ENCODE measurements around the gene CCDC187. TPM values are rescaled to one million over a fixed set of nuclear protein-coding genes. Genes with fewer than 3 reads are reported as not detected.

Gene CCDC187
- total and polyA plus RNA-seq, 2 of the 13 experiments (the other 11 are each of a cell fraction or from before 2014, with no cell fraction given), result 0.03 to 0.13 TPM

- Histone ChIP-seq H3K79me2 (ENCODE audit: insufficient read depth, low read length) (no peaks in the 10 kb centered on the region), H3K4me2 (ENCODE audit: low read depth, low read length) (no peak overlapping the region), H3K9ac (ENCODE audit: insufficient read depth, low read depth, low read length) (no peak overlapping the region), H3K27me3 (ENCODE audit: control insufficient read depth in 1 of 2, insufficient read depth in 2 of 2, low read length in 2 of 2) (peaks cover 13 to 84% of the 10 kb centered on the region in 2 experiments), H2AFZ (ENCODE audit: low read length) (no peak overlapping the region), H3K9me3 (ENCODE audit: low read length) (no peaks in the 10 kb centered on the region), H3K4me1 (ENCODE audit: insufficient read depth, low read length) (peaks cover 40% of the 10 kb centered on the region), H4K20me1 (ENCODE audit: insufficient read depth, low read length) (no peaks in the 10 kb centered on the region), H3K4me3 (replicated peaks in 1 of 3; ENCODE audit: insufficient read depth in 1 of 3, low read depth in 2 of 3, low read length in 3 of 3) (no peak overlapping the region), H3K27ac (ENCODE audit: extremely low read length, insufficient read depth, low read length) (no peak overlapping the region), H3K36me3 (replicated peaks in 1 of 2; ENCODE audit: control insufficient read depth in 1 of 2, insufficient read depth in 2 of 2, low read length in 2 of 2) (no peaks in the 10 kb centered on the region)
- ChIA-PET POLR2A (no interaction called here), CTCF (ENCODE audit: low intra/inter-chr PET ratio, low total read pairs) (no interaction called here)
- intact Hi-C loops (cut with micrococcal nuclease; ENCODE audit: unreplicated experiment) (no loop called here), in situ Hi-C loops (cut with HindIII; ENCODE audit: extremely low pct_ligation_motif_present, low pct_unique_long_range_greater_than_20kb) (loop anchor here (25.0 kb wide), 1 partner anchor 265 kb away; no protein-coding TSS in a partner anchor)
- ATAC-seq (no peak), FAIRE-seq (no peak), DNase-seq (ENCODE audit: low spot score) (no peak)
- no TSS peak for BruUV-seq (replicated peaks)
- WGBS (ENCODE audit: low lambda C conversion rate), result 83% methylated on average over 7 of the region's 29 CpGs
- TF ChIP-seq, protein P1, sequence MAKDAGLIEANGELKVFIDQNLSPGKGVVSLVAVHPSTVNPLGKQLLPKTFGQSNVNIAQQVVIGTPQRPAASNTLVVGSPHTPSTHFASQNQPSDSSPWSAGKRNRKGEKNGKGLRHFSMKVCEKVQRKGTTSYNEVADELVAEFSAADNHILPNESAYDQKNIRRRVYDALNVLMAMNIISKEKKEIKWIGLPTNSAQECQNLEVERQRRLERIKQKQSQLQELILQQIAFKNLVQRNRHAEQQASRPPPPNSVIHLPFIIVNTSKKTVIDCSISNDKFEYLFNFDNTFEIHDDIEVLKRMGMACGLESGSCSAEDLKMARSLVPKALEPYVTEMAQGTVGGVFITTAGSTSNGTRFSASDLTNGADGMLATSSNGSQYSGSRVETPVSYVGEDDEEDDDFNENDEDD (CRISPR knock-in tag; IDR thresholded peaks at IDR 0.05; ENCODE audit: borderline replicate concordance), result no peak
- TF ChIP-seq ATF1 (CRISPR knock-in tag; IDR thresholded peaks at IDR 0.05) (no peak), ZNF781 (CRISPR knock-in tag; IDR thresholded peaks at IDR 0.05; ENCODE audit: borderline replicate concordance, not compliant biosample characterization) (no peak), FOSL2 (CRISPR knock-in tag; IDR thresholded peaks at IDR 0.05) (no peak), SNRNP70 (IDR thresholded peaks at IDR 0.05; ENCODE audit: low read depth, low read length) (no peak), SP5 (CRISPR knock-in tag; IDR thresholded peaks at IDR 0.05; ENCODE audit: borderline replicate concordance, low read depth) (no peak), NAIF1 (CRISPR knock-in tag; IDR thresholded peaks at IDR 0.05; ENCODE audit: borderline replicate concordance) (no peak), ZBTB25 (CRISPR knock-in tag; IDR thresholded peaks at IDR 0.05) (no peak), XBP1 (CRISPR knock-in tag; IDR thresholded peaks at IDR 0.05) (no peak), ZFAT (CRISPR knock-in tag; conservative IDR thresholded peaks at IDR 0.05) (no peak), MED1 (CRISPR knock-in tag; IDR thresholded peaks at IDR 0.05) (no peak), ZNF772 (CRISPR knock-in tag; IDR thresholded peaks at IDR 0.05) (no peak), NCOA5 (CRISPR knock-in tag; IDR thresholded peaks at IDR 0.05) (no peak), ZNF747 (CRISPR knock-in tag; IDR thresholded peaks at IDR 0.05; ENCODE audit: borderline replicate concordance) (no peak), ZKSCAN1 (IDR thresholded peaks at IDR 0.05; ENCODE audit: low read length) (no peak), ISX (CRISPR knock-in tag; conservative IDR thresholded peaks at IDR 0.05) (no peak)
- TF ChIP-seq, protein P2, sequence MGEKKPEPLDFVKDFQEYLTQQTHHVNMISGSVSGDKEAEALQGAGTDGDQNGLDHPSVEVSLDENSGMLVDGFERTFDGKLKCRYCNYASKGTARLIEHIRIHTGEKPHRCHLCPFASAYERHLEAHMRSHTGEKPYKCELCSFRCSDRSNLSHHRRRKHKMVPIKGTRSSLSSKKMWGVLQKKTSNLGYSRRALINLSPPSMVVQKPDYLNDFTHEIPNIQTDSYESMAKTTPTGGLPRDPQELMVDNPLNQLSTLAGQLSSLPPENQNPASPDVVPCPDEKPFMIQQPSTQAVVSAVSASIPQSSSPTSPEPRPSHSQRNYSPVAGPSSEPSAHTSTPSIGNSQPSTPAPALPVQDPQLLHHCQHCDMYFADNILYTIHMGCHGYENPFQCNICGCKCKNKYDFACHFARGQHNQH (CRISPR knock-in tag; IDR thresholded peaks at IDR 0.05), result no peak
These were observed 51.6 kb downstream of the CCDC187 start for GRCh38 chr9:136252281-136252680.
